PFSK-1 (cell line): ENCODE results near the gene SPDEF.

Source experiments
- POLR2AphosphoS5 ChIP-seq: IDR thresholded peaks from 2 replicates; pipeline ENCODE4 v1.6.1; 2012; ENCODE audit warnings: low read depth, mild to moderate bottlenecking, control low read depth, low read length, moderate library complexity
- SIN3A ChIP-seq: IDR thresholded peaks from 2 replicates; pipeline ENCODE4 v1.6.1; 2012; ENCODE audit warnings: mild to moderate bottlenecking, low read length, moderate library complexity, borderline replicate concordance; ENCODE audit not compliant: insufficient read depth

DNA sequence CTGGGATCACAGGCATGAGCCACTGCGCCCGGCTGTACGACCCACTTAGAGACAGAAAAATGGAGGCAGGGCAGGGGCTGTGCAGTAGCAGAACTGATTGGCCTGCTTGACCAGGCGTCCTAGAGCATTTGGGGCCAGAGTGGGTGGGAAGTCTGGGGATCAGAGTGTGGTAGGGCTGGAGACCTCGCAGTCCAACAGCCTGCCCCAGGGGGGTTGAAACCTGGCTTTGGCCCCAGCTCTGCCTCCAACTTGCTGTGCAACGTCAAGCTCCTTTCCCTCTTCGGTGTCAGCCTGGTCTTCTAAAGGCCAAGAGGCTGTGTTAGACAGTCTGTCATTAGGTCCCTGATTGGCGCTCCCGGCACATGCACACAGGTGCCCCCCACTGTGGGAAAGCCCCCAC, 15.3 kb upstream of the SPDEF start:
- no peak for TF ChIP-seq SIN3A
- TF ChIP-seq POLR2AphosphoS5: no peak
